WTC11 (cell line): Measurements from ENCODE around the gene CLVS2. TPM values are rescaled to one million over a fixed set of nuclear protein-coding genes. Genes with fewer than 3 reads are reported as not detected.

Experiments
- ATAC-seq: fragments of 200-7000 bp; cut with Tn5 transposase; 2 replicates; pipeline ENCODE4 v1.10.0; 2021; ENCODE audit warnings: mild to moderate bottlenecking, moderate library complexity
- CTCF ChIA-PET: fragments of 300-600 bp; sonication (Branson Sonifier 250); formaldehyde crosslinking; loops from one replicate; lab custom pipeline; 2021; ENCODE audit warnings: antibody characterized with exemption; lab: Charles Lee
- POLR2A ChIA-PET: fragments of 350-600 bp; sonication (Branson Sonifier 250); formaldehyde crosslinking; loops from one replicate; lab custom pipeline; 2021; ENCODE audit warnings: antibody characterized with exemption; lab: Charles Lee
- DNase-seq: peaks from one replicate; pipeline ENCODE4 v3.0.0; 2021; ENCODE audit warnings: low spot score
- H3K27ac Mint-ChIP-seq: 2 replicates; pipeline ENCODE4 v1.8.0; 2021; ENCODE audit warnings: mixed read lengths
- H3K27me3 Mint-ChIP-seq: 2 replicates; pipeline ENCODE4 v1.8.0; 2021; ENCODE audit warnings: low read depth, mild to moderate bottlenecking, moderate library complexity, mixed read lengths
- H3K36me3 Mint-ChIP-seq: 2 replicates; pipeline ENCODE4 v1.8.0; 2021; ENCODE audit warnings: mixed read lengths
- H3K4me1 Mint-ChIP-seq: 2 replicates; pipeline ENCODE4 v1.8.0; 2022; ENCODE audit warnings: mixed read lengths
- H3K4me3 Mint-ChIP-seq: 2 replicates; pipeline ENCODE4 v1.8.0; 2021; ENCODE audit warnings: mild to moderate bottlenecking, moderate library complexity, mixed read lengths
- H3K9me3 Mint-ChIP-seq: 2 replicates; pipeline ENCODE4 v1.8.0; 2021; ENCODE audit warnings: mixed read lengths
- ARID4B ChIP-seq: sonication (generic); formaldehyde crosslinking; IDR thresholded peaks from 2 replicates; pipeline ENCODE4 v1.8.0; 2023; ENCODE audit warnings: missing genetic modification reagents, mild to moderate bottlenecking, borderline replicate concordance
- ATF2 ChIP-seq: sonication (generic); formaldehyde crosslinking; IDR thresholded peaks from 2 replicates; pipeline ENCODE4 v1.8.1; 2022; ENCODE audit warnings: low read depth, missing genetic modification reagents, borderline replicate concordance
- CBFB ChIP-seq: sonication (generic); formaldehyde crosslinking; IDR thresholded peaks from 2 replicates; pipeline ENCODE4 v1.8.1; 2022; ENCODE audit warnings: mild to moderate bottlenecking, low read depth, missing genetic modification reagents
- E2F1 ChIP-seq: sonication (generic); formaldehyde crosslinking; IDR thresholded peaks from 2 replicates; pipeline ENCODE4 v1.8.0; 2022; ENCODE audit warnings: mild to moderate bottlenecking, missing genetic modification reagents
- JAZF1 ChIP-seq: fragments of 250-450 bp; sonication (Bioruptor Pico); IDR thresholded peaks from 2 replicates; pipeline ENCODE4 v1.9.0; 2021; ENCODE audit warnings: moderate library complexity, mild to moderate bottlenecking, inconsistent platforms
- MYBL2 ChIP-seq: sonication (generic); formaldehyde crosslinking; IDR thresholded peaks from 2 replicates; pipeline ENCODE4 v1.8.1; 2023; ENCODE audit warnings: mild to moderate bottlenecking, moderate library complexity, missing genetic modification reagents
- NFE2L1 ChIP-seq: sonication (generic); formaldehyde crosslinking; IDR thresholded peaks from 2 replicates; pipeline ENCODE4 v1.8.1; 2023; ENCODE audit warnings: missing genetic modification reagents
- NFYB ChIP-seq: sonication (generic); formaldehyde crosslinking; conservative IDR thresholded peaks from 2 replicates; pipeline ENCODE4 v1.8.0; 2022; ENCODE audit warnings: low read depth, missing genetic modification reagents
- SMAD4 ChIP-seq: sonication (generic); formaldehyde crosslinking; IDR thresholded peaks from 2 replicates; pipeline ENCODE4 v1.8.0; 2022; ENCODE audit warnings: mild to moderate bottlenecking, missing genetic modification reagents
- SOX15 ChIP-seq: fragments of 250-450 bp; sonication (Bioruptor Pico); IDR thresholded peaks from 2 replicates; pipeline ENCODE4 v1.9.0; 2021; ENCODE audit warnings: mild to moderate bottlenecking
- SP1 ChIP-seq: sonication (generic); formaldehyde crosslinking; conservative IDR thresholded peaks from 2 replicates; pipeline ENCODE4 v1.8.1; 2022; ENCODE audit warnings: missing genetic modification reagents
- TCF7 ChIP-seq: sonication (generic); formaldehyde crosslinking; IDR thresholded peaks from 2 replicates; pipeline ENCODE4 v1.8.0; 2022; ENCODE audit warnings: mild to moderate bottlenecking, low read depth, missing genetic modification reagents, moderate library complexity
- TP53 ChIP-seq: sonication (generic); formaldehyde crosslinking; IDR thresholded peaks from 2 replicates; pipeline ENCODE4 v1.8.1; 2023; ENCODE audit warnings: mild to moderate bottlenecking, missing genetic modification reagents
- ZBTB43 ChIP-seq: sonication (generic); formaldehyde crosslinking; IDR thresholded peaks from 2 replicates; pipeline ENCODE4 v1.8.1; 2023; ENCODE audit warnings: mild to moderate bottlenecking, missing genetic modification reagents
- ZNF425 ChIP-seq: fragments of 250-450 bp; sonication (Bioruptor Pico); conservative IDR thresholded peaks from 2 replicates; pipeline ENCODE4 v1.9.0; 2021; ENCODE audit warnings: mild to moderate bottlenecking
- total RNA-seq: library from RNA; stranded (reverse); gene quantifications from 3 replicates; pipeline ENCODE4 v1.2.3, GENCODE V29; 2021
- TF ChIP-seq, protein P1 (sequence below): sonication (generic); formaldehyde crosslinking; IDR thresholded peaks from 2 replicates; pipeline ENCODE4 v1.8.1; 2022; ENCODE audit warnings: low read depth, mild to moderate bottlenecking, moderate library complexity, missing genetic modification reagents, borderline replicate concordance

CLVS2 gene
- total RNA-seq, 1 experiment from 2014 or later, result 0.90 TPM

- no peaks in the 10 kb centered on the region for H3K9me3 Mint-ChIP-seq
- no peaks in the 10 kb centered on the region for H3K36me3 Mint-ChIP-seq
- no peak for ATAC-seq
- ChIA-PET CTCF (no interaction called here), POLR2A (no interaction called here)
- H3K4me3 Mint-ChIP-seq, result no peak overlapping the region
- H3K27ac Mint-ChIP-seq, result no peak overlapping the region
- peaks cover 2% of the 10 kb centered on the region; the same call in 1 of the 2 replicates for H3K27me3 Mint-ChIP-seq
- no peaks in the 10 kb centered on the region for H3K4me1 Mint-ChIP-seq
- no peak for TF ChIP-seq CBFB (CRISPR knock-in tag)
- no peak for TF ChIP-seq ZBTB43 (CRISPR knock-in tag)
- TF ChIP-seq ARID4B (CRISPR knock-in tag), result no peak
- TF ChIP-seq E2F1 (CRISPR knock-in tag), result no peak
- TF ChIP-seq ZNF425 (CRISPR knock-in tag), result no peak
- no peak for TF ChIP-seq TCF7 (CRISPR knock-in tag)
- no peak for TF ChIP-seq SMAD4 (CRISPR knock-in tag)
- no peak for TF ChIP-seq NFYB
- no peak for TF ChIP-seq NFE2L1 (CRISPR knock-in tag)
- TF ChIP-seq ATF2, result no peak
- DNase-seq, result no peak
Measured at GRCh38 chr6:123036648-123037047, 40.6 kb downstream of the CLVS2 start.

DNA sequence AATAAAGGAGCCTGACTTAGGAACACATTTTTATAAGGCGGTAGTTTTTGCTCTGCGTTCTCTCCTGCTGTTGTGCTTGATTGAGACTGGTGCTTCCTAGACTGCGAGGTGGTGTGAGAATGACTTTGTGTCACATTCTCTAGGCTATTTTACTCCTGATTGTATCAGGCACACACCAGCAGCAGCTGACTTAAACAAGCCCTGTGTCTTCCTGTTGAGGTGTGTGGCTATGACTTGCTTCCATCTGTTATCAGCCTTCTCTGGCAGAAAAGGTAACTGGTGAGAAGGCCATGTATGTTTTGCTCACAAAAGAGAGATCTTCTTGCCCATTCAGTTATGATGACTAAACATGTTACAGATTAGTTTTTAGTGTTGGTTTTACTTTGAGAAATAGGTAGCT is 43.4 kb downstream of the CLVS2 start:
- no peaks in the 10 kb centered on the region for H3K4me1 Mint-ChIP-seq
- CTCF ChIA-PET, result no interaction called here
- TF ChIP-seq MYBL2 (CRISPR knock-in tag) (no peak), JAZF1 (no peak), TP53 (CRISPR knock-in tag) (no peak), SOX15 (CRISPR knock-in tag) (no peak), ZNF425 (CRISPR knock-in tag) (no peak), SP1 (CRISPR knock-in tag) (no peak)
- TF ChIP-seq, protein P1, sequence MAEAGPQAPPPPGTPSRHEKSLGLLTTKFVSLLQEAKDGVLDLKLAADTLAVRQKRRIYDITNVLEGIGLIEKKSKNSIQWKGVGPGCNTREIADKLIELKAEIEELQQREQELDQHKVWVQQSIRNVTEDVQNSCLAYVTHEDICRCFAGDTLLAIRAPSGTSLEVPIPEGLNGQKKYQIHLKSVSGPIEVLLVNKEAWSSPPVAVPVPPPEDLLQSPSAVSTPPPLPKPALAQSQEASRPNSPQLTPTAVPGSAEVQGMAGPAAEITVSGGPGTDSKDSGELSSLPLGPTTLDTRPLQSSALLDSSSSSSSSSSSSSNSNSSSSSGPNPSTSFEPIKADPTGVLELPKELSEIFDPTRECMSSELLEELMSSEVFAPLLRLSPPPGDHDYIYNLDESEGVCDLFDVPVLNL (CRISPR knock-in tag), result no peak
- no peak for ATAC-seq
- H3K9me3 Mint-ChIP-seq, result no peaks in the 10 kb centered on the region
- H3K36me3 Mint-ChIP-seq, result no peaks in the 10 kb centered on the region
- H3K4me3 Mint-ChIP-seq, result no peak overlapping the region
- H3K27me3 Mint-ChIP-seq, result no peaks in the 10 kb centered on the region
- H3K27ac Mint-ChIP-seq, result no peak overlapping the region; the same call in 1 of the 2 replicates
- no peak for DNase-seq
- POLR2A ChIA-PET, result no interaction called here
